CD4-positive, alpha-beta T cell treated with Interleukin-4 for 1 hour (primary cell): ENCODE data around the gene CTNNBIP1.
A peak's percentile ranks its signal among the peaks of the same experiment; 100 is the strongest.
"Not testable (repeated sequence)": the region's sequence is repeated elsewhere in the genome, so short reads cannot be mapped to it uniquely, and the experiment has no call there.

Experiments
- DNase-seq, 2 donors: peaks; one replicate each; pipeline ENCODE4 v3.0.0-alpha.2; 2020 to 2022

CTNNBIP1 gene, protein sequence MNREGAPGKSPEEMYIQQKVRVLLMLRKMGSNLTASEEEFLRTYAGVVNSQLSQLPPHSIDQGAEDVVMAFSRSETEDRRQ

DNA sequence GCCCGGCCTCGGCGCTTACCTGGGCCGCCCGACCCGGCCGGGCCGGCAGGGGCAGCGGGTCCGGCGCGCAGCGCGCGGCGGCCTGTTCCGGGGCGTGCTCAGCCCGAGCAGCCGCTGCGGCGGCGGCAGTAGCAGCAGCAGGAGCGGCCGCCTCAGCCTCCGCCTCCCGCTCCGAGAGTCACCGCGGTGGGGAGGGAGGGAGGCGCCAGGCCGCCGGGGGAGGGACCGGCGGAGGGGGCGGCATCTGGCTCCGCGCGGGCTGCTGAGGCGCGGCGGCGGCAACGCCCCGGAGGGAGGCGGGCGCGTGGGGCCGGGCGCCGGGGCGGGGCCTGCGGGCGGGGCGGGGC, at the start of gene CTNNBIP1:
Gene CTNNBIP1, minus strand, starts transcription at position 194 of the 347 bp plus-strand sequence. CDS start 38,205 bp downstream, outside the sequence.
- DNase-seq, result no peak

DNA sequence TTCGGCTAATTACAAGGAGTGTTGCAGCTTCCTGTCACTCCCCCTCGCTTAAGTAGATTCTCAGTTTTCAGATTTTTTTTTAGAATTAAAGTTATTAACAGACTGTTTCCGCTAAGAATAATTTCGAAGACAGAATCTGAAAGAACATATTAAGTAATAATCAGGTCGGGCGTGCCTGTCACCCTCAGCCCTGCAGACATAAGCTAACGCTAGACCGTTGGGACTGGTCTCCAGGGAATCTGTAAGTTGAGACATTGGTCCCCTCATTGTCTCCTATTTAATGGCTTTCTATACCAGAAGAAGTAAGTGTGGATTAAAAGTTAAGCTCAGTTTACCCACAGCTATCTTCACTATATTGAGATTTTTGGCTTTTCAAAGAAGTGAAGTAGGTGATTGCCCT, 47.7 kb upstream of the CTNNBIP1 start:
- DNase-seq, result no peak

DNA sequence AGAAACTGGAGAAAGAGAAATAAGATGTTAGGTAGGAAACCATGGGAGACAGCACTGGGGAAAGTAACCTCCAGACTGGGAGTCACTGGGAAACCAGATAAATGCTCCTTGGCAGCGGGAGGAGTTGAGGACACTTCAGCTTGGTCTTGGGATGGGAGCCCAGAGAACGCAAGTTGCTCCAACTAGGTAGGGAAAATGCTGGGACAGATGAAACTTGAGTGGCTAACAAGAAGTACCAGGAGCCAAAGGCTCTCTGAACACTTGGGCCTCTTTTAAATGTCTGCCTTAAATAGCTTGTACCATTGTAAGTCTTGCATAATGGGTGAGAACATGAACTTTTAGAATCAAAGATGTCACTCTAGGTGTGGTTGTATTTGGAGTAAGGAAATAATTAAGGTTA, 36.2 kb upstream of the CTNNBIP1 start:
- no peak for DNase-seq

DNA sequence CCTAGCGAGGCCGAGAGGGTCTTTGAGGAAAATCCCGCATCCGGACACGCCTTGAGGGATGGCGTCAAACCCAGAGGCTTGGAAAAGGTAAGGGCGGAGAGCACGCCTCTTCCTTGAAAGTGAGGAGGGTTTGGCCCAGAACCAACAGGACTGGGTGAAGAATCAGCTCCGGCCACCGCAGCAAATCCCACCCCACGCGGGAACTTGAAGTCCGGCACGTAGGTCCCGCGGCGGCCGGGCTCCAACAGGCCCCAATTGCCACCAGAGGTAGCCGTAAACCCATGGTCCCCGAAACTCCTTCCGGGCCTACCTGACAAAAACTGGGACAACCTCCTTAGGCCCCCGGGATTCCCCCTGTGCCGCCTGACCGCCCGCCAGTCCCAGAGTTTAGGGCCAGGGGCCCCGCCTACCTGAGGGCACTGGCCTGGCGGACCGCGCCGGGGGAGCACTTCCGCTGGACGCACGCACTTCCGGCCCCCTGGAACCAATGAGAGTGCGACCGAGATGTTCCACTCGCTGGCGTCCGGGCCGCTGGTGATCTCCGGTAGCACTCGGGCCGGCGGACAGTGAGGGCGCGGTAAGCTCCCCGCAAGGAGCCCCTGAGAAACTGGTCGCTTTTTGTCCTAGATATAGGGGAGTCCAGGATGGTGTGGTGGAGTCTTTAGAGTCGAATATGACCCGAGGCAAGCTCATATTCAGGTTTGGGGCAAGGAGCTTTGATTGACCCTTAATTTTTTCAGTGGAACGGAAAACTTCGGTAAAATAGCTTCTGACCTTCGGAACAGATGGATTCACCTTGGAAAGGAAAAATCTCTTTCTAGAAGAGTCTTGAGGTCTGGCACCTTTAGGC, 33.1 kb upstream of the CTNNBIP1 start, which contains the start of the genes LZIC and NMNAT1:
Gene LZIC, minus strand, starts transcription at position 453 of the 850 bp plus-strand sequence. CDS start 6,772 bp downstream, outside the sequence.
Gene NMNAT1, plus strand, starts transcription at position 537 of the 850 bp plus-strand sequence. CDS start 28,599 bp downstream, outside the sequence.
- peak; percentile 91 to 93 for DNase-seq

DNA sequence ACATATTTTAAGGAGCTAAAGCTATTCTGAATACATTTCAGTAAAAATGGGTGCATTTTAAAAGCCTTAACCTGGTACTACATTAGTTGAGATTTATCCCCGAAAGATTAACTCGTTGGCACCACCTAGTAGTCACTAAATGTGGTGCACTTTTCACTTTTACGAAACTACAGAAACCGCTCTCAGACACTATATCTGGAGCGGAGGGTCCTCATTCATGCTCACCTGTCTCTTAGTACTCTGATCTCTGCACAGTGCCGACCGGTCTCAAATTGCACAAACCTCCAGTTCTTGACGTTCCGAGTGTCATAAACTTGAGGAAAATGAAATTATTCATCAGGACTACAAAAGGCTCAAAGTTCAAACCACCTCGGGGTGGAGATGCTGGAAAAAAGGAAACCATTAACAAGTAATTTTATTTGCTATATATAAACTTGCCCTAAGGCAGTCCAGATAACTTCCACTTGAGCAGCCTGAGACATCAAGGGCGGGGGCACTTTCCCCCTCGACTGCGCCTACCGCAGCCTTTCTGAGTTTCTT, 32.4 kb upstream of the CTNNBIP1 start:
- peak; percentile 19 to 61 for DNase-seq

DNA sequence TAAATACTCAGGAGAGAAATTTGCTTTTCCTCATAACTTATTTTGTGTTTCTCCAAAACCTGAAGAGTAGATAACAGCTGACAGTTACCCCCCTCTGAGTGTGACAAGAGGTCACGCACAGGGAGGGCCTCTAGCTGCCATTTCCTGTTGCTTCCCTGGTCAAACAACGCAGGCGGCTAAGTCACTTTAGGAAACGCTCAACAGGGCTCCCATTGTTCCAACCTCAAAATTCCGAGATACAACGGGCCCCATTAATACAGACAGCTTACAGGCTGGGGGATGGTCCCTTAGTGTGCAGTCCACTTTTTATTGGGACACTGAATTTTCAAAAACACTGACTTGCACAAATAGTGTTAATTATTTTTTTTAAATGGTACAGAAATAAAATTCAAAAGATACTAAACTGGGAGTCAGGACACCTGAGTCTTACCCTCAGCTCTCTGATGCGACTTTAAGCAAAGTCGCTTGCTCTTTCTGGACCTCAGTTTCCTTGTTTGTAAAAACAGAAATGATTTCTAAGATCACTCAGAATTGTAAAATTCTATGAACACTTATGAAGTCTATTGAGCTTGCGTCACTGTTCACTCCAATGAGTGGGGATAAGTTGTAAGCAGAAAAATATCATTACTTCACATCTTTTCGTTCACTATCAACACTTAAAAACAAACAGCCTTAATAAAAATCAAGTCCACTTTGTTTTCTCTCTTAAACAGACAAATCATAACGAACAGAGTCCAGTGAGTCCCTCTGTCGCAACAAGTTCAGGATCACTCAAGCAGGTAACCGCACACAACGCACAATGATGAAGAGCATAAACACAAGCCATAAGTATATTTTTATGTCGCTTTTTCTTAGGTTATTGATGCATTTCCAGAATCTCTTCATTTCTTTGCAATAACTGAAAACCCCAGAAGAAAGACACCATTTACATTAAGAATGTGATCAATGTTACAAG, 19.6 kb upstream of the CTNNBIP1 start:
- no peak for DNase-seq

DNA sequence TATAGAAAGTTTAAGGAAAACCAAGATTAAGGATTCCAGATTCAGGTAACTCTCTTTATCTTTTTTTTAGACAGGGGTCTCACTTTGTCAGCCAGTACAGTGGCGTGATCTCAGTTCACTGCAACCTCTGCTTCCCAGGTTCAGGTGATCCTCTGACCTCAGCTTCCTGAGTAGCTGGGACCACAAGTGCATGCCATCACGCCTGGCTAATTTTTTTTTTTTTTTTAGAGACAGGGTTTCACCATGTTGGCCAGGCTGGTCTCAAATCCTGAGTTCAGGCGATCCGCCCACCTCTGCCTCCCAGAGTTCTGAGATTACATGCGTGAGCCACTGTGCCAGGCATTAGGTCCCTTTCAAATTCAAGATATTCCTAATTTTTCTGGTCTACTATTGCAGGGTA, 17.2 kb upstream of the CTNNBIP1 start:
- DNase-seq, result no peak

DNA sequence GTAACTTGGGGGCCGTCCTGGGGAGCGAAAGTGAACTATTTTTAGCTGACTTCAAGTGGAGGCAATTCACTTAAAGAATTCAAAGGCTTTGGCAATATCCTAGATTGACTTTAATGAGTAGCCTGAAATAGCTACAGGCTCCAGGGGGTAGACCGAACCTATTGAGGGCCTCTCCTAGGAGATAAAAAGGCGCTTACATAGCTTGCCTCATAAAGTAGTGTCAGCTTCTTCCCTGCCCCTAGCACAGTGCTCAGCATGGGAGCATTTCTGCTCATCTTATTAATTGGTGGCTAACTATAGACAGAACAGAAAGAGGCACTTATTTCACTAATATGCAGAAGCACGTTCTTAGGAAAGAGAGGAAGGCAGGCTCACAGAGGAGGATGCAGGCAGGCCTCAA, 12.3 kb upstream of the CTNNBIP1 start:
- no peak for DNase-seq

DNA sequence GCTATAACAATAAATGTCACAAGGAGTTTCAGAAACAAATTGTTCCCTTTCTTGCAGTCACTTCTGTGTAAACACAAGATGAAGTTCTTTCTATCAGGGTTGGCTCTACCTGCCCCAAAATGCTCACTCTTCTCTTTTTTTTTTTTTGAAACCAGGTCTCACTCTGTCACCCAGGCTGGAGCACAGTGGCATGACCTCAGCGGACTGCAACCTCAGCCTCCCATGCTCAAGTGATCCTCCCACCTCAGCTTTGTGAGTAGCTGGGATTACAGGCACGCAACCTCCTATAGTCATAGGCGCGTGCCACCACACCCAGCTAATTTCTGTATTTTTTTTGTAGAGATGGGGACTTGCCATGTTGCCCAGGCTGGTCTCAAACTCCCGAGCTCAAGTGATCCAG, 10.5 kb upstream of the CTNNBIP1 start:
- DNase-seq, result no peak

DNA sequence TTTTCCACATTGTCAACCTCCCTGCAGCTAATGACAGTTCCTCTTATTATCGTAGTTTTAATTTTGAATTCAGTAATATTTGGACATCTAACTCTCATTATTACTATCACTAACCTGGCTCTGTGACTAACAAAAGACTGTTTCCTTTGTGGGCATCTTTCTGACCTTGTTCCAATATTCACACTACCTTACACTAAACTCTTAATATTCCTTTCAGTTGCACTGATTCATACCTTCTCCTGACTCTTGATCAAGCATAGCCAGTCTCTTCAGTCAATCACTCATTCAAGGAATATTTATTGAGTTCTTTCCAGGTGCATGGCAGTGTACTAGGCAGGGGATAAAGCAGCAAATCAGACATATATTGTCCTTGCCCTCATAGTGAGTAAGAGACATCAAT, 7.8 kb upstream of the CTNNBIP1 start:
- DNase-seq, result no peak

DNA sequence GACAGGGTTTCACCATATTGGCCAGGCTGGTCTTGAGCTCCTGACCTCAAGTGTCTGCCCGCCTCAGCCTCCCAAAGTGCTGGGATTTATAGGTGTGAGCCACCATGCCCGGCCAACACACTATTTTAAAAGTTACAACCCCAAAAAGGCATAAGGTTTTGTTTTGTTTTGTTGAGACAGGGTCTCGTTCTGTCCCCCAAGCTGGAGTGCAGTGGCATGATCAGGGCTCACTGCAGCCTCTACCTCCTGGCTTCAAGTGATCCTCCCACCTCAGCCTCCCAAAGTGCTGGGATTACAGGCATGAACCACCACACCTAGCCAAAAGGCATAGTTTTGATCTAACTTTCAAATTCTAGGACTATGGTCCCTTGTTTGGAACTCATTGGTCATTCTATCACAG, 7.4 kb upstream of the CTNNBIP1 start:
- DNase-seq, result not testable (repeated sequence)

DNA sequence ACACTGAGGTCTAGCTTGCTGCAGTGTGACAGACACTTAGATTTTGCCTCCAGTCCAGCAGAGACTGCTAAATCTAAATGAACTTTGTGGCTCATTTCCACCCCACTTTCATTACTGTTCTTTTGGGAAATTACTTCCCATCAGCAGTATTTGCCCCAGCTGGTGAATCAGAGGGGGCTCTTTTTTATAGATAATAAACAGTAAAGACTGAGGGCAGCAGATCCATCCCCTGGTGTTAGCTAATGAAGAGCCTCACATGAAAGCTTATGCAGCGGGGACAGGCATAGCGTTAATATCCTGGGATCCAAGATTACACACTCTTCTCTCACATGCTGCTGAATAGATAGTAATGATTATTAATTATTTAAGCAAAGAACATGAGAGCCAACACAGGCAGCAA, 6.4 kb upstream of the CTNNBIP1 start:
- no peak for DNase-seq

DNA sequence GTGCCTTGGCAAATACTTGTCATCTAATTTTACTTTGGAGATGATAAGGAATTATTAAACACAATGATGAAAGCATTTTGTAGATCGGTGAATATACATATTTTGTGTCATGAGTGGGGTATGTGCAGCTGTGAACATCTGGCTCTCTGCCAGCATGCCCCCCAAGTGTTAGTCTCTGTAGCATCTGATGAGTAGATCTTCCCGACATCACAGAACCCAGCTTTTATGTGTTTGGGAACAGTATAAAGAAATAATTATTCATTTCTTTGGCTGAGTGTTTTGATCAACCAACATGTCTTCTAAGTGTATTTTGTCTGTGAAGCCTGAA, 4.5 kb upstream of the CTNNBIP1 start:
- DNase-seq, result no peak

DNA sequence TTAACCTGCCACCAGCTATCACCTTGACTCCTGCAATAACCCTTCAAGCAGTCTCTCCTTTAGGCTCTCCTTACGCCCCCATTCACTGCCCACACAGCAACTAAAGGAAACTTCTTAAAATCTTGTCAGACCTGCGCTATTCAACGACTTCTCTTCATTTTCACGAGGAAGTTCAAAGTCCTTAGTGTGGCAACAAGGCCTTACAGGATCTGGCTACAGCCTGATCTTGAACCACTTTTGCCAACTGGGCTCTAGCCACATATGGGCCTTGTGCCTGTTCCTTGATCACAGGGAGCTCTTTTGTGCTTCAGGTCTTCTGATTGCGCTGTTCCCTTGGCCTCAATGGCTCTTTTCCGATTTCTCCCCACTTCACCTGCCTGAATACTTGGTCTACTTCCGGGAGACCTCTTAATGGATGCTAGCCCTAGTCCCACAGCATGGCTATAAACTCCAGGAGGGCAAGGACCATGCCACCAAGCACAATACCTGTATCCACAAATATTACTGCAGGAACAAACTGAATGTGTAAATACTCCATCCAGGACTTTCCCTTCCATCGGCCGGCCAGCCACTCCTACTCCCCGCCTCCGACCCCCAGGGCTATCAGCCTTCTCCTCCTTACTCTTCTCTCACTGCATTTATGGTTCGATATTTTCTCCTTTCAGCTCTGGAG, 2.3 kb upstream of the CTNNBIP1 start:
- no peak for DNase-seq

DNA sequence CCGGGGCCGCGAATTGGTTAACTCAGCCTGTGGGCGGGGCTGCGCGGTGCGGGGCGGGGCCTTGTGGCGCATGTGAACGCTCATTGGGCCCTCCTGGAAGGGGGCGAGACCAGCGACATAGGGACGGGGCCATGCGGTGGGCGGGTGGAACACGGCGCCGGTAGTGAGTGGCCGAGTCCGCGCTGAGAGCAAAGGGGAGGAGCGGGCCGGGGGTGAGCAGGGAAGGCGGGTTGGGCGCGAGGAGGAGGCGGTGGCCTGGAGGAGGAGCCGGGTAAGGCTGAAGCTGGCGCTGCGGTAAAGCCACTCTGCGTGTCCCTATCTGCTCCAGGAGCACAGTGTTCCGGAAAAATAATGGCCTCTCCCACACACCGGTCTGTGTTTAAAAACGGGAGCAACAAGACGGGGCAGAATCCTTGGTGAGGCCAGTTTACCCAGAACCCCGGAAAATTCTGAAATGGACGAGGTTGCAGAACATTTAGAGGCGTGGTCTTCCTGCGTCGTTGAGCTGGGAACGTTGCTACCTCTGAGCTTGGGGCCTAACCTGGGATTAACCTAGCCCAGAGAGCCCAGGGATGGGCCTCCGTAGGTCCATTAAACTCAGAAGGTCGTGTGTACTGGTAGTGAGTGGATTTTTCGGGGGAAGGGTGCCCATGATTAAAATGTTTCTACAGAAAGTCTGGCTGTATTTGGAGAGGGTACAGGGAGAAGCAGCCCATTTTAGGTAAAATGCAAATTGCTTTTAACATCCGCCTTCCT, 532 bp upstream of the CTNNBIP1 start:
- peak; percentile 99 to 100 for DNase-seq

DNA sequence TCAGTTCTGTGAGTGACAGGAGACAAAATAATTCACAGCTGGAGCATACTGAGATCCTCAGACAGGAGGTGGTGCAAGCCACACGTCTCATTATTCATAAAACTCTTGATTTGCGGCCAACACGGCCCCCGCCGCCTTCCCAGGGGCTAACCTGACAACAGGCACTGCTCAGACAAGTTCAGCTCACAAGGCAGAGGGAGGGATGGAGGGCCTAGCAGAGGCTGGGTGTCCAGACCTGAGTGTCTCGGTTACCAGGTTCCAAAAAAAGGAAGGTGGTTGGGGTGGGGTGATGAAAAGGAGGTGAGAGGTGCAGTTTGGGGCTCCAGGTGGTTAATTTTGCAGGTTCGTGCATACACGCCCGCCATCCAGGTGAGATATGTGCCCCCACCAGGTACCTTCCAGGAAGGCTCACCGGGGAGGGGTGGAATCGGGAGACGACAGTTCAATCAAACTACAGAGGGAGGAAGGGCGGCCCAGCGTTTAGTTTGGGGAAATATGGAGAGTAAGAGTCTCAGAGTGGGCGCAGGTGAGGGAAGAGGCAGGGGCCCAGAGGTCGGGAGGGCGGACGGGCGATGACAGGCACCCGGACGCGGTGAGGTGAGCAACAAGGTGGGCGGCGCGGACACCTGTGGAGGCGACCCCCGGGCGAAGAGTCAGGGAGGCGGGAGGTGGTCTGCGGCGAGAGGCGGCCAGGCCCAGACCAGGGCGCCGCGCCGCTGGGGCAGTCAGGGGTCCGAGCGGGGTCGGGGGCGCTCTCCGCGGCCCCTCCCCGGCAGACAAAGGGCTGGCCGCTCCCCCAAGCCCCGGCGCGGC, 629 bp downstream of the CTNNBIP1 start:
- DNase-seq, result peak; percentile 14 to 16

DNA sequence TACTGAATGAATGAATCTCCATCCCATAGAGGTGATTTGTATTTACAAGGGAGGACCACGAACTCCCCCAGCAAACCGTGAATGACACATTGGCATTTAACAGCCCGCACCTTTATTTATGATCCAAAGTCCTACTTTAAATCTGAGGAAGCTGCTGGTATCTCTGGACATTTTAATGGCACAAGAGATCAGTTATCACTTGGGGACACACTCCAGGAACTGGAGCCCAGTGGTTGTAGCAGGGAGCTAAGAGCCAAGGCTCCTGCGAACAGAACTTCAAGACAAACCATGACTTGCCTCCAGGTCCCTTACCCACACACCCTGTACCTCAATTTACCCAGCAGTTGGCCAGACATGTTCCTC, 1.2 kb downstream of the CTNNBIP1 start:
- no peak for DNase-seq

DNA sequence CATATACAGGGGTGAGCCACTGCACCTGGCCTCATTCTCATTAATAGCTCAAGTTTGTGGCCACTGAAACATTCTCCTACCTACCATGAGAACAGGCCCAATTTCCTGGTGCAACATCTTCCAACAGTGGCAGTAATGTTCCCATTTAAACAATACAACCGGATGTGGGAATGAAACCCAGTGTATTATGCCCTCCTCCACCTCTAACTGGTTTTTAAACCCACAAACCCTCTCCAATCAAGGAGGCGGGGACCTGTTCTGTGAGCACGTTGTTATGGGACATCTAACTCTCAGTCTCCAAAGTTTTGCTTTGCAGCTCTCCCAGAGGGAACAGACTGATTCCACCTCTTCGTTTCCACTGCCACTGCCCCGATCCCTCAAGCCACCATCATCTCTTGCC, 2.6 kb downstream of the CTNNBIP1 start:
- DNase-seq, result no peak

DNA sequence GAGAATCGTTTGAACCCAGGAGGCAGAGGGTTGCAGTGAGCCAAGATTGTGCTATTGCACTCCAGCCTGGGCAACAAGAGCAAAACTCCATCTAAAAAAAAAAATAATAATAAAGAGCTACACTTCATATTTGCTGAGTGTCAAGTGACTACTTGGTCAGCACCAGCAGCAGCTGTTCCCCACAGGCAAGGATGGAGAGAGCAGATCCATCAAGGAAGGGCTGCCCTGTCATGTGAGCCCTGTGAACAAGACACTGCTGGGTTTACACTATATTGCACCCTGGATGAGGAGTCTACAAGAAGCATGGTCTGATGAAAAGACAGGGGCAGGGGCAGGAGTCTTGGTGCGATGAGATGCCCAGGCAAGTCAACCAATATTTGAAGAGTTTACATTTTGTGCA, 3.6 kb downstream of the CTNNBIP1 start:
- no peak for DNase-seq

DNA sequence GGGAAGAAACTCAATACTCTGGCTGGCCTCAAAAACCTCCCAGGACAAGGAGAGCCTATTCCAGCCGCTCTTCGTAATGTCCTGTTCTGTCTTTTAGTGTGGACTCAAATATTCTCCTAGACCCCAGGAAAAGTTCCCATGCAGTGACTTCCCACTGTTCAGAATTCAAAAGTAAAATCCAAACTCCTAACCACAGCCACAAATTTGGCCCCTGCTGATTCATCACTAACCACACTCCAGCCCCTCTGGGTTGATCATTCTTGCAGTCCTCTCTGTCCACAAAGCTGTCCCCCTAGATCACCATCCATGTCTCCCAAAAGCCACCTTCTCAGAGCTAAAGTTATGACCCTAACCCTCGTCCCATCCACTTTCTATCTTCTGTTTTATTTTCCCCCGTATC, 5.1 kb downstream of the CTNNBIP1 start:
- DNase-seq, result no peak

DNA sequence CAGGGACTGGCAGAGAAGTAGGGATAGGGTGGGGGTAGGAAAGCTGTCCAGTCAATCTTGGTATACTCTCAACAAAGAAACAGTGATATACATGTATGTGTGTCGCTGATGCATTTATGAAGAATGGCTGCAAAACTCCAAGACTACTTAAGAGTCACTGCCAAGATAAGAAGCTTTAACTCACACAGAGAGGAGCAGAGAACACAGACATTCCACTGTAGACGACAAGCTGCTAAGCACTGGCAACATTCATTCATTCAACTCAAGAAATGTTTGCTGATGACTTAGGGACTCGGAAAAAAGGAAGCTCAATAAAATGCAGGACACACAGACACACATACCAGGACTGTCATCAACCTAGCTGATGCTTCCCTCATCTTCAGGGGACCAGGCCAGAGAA, 5.5 kb downstream of the CTNNBIP1 start:
- no peak for DNase-seq
